ENCODE results near the gene NOLC1. TPM values are rescaled to one million over a fixed set of nuclear protein-coding genes. Genes with fewer than 3 reads are reported as not detected.

NOLC1 gene
- total RNA-seq, 1 donor from 2014 or later = 88.0 TPM

- Mint-ChIP-seq H3K4me1 (ENCODE audit: unreplicated experiment) (peaks cover 4% of the 10 kb centered on the region), H3K9me3 (no peaks in the 10 kb centered on the region), H3K4me3 (no peak overlapping the region), H3K27ac (no peak overlapping the region), H3K27me3 (peaks cover 4% of the 10 kb centered on the region), H3K36me3 (peaks cover 5% of the 10 kb centered on the region)
- TF ChIP-seq CTCF (conservative IDR thresholded peaks at IDR 0.05) = no peak
- no peak for DNase-seq (ENCODE audit: extremely low spot score, unreplicated experiment)
Measured at GRCh38 chr10:102167861-102168260, 15.7 kb downstream of the NOLC1 start.

DNA sequence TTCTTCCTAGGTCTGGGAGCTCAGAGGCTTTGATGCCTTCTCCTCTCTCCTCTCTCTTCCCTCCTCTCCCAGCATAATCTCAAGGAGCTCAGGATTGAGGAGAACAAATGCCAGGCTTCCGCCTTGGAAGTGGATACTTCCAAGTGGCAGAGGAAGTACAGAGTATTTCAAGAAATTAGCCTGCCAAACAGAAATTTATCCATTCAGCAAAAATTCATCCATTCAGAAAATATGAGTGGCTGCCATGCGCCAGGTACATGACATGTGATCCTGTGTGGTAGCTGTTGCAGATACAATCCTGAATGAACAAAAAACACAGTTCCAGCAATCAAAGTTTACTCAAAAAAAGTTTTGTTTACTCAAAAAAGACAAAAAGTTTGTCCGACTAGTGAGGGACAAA, 18.4 kb downstream of the NOLC1 start:
- Mint-ChIP-seq H3K9me3 (no peaks in the 10 kb centered on the region), H3K4me1 (ENCODE audit: unreplicated experiment) (peaks cover 4% of the 10 kb centered on the region), H3K27me3 (peaks cover 4% of the 10 kb centered on the region), H3K27ac (no peak overlapping the region), H3K36me3 (no peaks in the 10 kb centered on the region), H3K4me3 (no peak overlapping the region)
- TF ChIP-seq CTCF (conservative IDR thresholded peaks at IDR 0.05) = no peak
- no peak for DNase-seq (ENCODE audit: extremely low spot score, unreplicated experiment)

DNA sequence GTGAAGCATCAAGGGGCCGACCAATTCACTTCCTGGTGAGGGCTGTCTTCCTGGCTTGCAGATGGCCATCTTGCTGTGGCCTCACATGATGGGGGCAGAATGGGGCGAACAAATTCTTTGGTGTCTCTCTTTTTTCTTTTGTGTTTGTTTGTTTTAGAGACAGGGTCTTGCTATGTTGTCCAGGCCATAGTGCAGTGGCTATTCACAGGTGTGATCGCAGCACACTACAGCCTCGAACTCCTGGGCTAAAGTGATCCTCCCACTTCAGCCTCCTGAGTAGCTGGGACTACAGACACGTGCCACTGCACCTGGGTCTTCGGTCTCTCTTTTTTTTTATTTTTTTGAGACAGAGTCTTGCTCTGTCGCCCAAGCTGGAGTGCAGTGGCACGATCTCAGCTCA, 20.1 kb downstream of the NOLC1 start:
- peaks cover 4% of the 10 kb centered on the region for H3K27me3 Mint-ChIP-seq
- TF ChIP-seq CTCF (conservative IDR thresholded peaks at IDR 0.05) = no peak
- H3K27ac Mint-ChIP-seq = no peak overlapping the region
- H3K36me3 Mint-ChIP-seq = no peaks in the 10 kb centered on the region
- no peak for DNase-seq (ENCODE audit: extremely low spot score, unreplicated experiment)
- H3K4me3 Mint-ChIP-seq = no peak overlapping the region
- H3K4me1 Mint-ChIP-seq (ENCODE audit: unreplicated experiment) = peaks cover 4% of the 10 kb centered on the region
- H3K9me3 Mint-ChIP-seq = no peaks in the 10 kb centered on the region

DNA sequence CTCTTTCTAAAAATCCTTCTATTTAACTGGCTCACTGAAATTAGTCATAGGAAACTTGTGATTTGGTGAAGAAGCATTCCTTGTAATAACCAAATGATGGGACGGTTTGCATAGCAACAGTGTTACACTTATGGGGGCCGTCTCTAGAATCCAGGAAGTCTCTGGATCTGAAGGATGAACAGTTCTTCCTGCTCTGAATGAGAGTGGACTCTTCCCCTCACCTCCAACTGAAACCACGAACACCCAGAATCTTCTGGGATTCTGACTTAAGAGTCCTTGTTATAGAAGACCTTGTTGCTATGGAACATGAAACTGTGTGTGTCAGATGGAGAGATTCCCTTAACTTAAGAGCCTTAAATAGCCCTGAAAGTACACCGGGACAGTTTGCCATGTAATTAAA, 23.2 kb downstream of the NOLC1 start:
- Mint-ChIP-seq H3K4me1 (ENCODE audit: unreplicated experiment) (peaks cover 4% of the 10 kb centered on the region), H3K27ac (no peak overlapping the region), H3K9me3 (no peaks in the 10 kb centered on the region), H3K36me3 (no peaks in the 10 kb centered on the region), H3K27me3 (peaks cover 4% of the 10 kb centered on the region), H3K4me3 (no peak overlapping the region)
- DNase-seq (ENCODE audit: extremely low spot score, unreplicated experiment) = no peak
- TF ChIP-seq CTCF (conservative IDR thresholded peaks at IDR 0.05) = no peak

- peaks cover 14% of the 10 kb centered on the region for H3K9me3 Mint-ChIP-seq
- TF ChIP-seq CTCF (conservative IDR thresholded peaks at IDR 0.05) = no peak
- no peak for DNase-seq (ENCODE audit: extremely low spot score, unreplicated experiment)
- no peaks in the 10 kb centered on the region for H3K36me3 Mint-ChIP-seq
- H3K4me3 Mint-ChIP-seq = no peak overlapping the region
- H3K27me3 Mint-ChIP-seq = peaks cover 9% of the 10 kb centered on the region
- H3K27ac Mint-ChIP-seq = no peak overlapping the region
- H3K4me1 Mint-ChIP-seq (ENCODE audit: unreplicated experiment) = no peaks in the 10 kb centered on the region
Measured at GRCh38 chr10:102184606-102185005, 32.4 kb downstream of the NOLC1 start.

DNA sequence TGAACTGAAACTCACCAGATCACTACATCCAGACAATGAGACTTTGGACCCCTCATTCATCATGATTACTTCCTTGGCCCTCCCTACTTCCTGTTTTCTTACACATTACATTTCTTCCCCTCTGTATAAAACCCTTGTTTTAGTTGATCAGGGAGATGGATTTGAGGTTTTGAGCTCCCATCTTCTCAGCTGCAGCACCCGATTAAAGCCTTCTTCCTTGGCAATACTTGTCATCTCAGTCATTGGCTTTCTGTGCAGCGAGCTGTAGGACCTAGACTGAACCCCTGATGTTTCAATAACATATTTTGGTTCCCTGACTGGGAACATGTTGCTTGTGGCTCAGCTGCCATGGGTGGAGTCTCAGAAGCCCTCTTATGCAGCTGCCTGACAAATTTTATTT, 33.1 kb downstream of the NOLC1 start:
- no peak for TF ChIP-seq CTCF (conservative IDR thresholded peaks at IDR 0.05)
- peaks cover 14% of the 10 kb centered on the region for H3K9me3 Mint-ChIP-seq
- no peaks in the 10 kb centered on the region for H3K36me3 Mint-ChIP-seq
- DNase-seq (ENCODE audit: extremely low spot score, unreplicated experiment) = no peak
- no peak overlapping the region for H3K27ac Mint-ChIP-seq
- H3K27me3 Mint-ChIP-seq = peaks cover 9% of the 10 kb centered on the region
- no peaks in the 10 kb centered on the region for H3K4me1 Mint-ChIP-seq (ENCODE audit: unreplicated experiment)
- no peak overlapping the region for H3K4me3 Mint-ChIP-seq

Data from type B pancreatic cell (in vitro differentiated cells).